ENCODE results near the gene DISP1. TPM values are rescaled to one million over a fixed set of nuclear protein-coding genes. Genes with fewer than 3 reads are reported as not detected.

The DISP1 gene
- total RNA-seq, 1 experiment from 2014 or later, result 2.8 TPM

DNA sequence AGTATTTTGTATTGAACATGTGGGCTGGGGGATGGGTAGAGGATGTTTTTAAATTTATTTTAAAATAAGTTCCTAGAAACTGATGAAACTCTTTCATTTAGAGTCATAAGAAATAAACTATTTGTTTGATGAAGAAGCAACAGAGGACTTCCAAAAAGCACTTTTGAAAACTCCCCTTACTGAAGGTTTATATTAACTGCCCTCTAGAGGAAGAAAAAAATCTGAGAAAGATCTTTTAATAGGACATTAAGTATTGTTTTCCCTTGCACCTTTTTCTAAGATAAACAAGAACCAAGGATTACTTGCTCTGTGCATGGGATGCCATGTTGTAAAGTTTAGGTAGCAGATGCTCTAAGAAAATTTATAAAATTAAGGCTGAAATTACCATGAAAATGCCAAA is 14.1 kb downstream of the DISP1 start:
- ChIA-PET POLR2A (no interaction called here), CTCF (no interaction called here)
- no peak for TF ChIP-seq EMX1 (CRISPR knock-in tag; IDR thresholded peaks at IDR 0.05)
- TF ChIP-seq, protein P1, sequence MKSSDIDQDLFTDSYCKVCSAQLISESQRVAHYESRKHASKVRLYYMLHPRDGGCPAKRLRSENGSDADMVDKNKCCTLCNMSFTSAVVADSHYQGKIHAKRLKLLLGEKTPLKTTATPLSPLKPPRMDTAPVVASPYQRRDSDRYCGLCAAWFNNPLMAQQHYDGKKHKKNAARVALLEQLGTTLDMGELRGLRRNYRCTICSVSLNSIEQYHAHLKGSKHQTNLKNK (CRISPR knock-in tag; IDR thresholded peaks at IDR 0.05), result no peak
- TF ChIP-seq, protein P2, sequence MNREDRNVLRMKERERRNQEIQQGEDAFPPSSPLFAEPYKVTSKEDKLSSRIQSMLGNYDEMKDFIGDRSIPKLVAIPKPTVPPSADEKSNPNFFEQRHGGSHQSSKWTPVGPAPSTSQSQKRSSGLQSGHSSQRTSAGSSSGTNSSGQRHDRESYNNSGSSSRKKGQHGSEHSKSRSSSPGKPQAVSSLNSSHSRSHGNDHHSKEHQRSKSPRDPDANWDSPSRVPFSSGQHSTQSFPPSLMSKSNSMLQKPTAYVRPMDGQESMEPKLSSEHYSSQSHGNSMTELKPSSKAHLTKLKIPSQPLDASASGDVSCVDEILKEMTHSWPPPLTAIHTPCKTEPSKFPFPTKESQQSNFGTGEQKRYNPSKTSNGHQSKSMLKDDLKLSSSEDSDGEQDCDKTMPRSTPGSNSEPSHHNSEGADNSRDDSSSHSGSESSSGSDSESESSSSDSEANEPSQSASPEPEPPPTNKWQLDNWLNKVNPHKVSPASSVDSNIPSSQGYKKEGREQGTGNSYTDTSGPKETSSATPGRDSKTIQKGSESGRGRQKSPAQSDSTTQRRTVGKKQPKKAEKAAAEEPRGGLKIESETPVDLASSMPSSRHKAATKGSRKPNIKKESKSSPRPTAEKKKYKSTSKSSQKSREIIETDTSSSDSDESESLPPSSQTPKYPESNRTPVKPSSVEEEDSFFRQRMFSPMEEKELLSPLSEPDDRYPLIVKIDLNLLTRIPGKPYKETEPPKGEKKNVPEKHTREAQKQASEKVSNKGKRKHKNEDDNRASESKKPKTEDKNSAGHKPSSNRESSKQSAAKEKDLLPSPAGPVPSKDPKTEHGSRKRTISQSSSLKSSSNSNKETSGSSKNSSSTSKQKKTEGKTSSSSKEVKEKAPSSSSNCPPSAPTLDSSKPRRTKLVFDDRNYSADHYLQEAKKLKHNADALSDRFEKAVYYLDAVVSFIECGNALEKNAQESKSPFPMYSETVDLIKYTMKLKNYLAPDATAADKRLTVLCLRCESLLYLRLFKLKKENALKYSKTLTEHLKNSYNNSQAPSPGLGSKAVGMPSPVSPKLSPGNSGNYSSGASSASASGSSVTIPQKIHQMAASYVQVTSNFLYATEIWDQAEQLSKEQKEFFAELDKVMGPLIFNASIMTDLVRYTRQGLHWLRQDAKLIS (CRISPR knock-in tag; IDR thresholded peaks at IDR 0.05; ENCODE audit: borderline replicate concordance), result no peak
- TF ChIP-seq, protein P3, sequence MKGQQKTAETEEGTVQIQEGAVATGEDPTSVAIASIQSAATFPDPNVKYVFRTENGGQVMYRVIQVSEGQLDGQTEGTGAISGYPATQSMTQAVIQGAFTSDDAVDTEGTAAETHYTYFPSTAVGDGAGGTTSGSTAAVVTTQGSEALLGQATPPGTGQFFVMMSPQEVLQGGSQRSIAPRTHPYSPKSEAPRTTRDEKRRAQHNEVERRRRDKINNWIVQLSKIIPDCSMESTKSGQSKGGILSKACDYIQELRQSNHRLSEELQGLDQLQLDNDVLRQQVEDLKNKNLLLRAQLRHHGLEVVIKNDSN (CRISPR knock-in tag; IDR thresholded peaks at IDR 0.05), result no peak
- TF ChIP-seq, protein P4, sequence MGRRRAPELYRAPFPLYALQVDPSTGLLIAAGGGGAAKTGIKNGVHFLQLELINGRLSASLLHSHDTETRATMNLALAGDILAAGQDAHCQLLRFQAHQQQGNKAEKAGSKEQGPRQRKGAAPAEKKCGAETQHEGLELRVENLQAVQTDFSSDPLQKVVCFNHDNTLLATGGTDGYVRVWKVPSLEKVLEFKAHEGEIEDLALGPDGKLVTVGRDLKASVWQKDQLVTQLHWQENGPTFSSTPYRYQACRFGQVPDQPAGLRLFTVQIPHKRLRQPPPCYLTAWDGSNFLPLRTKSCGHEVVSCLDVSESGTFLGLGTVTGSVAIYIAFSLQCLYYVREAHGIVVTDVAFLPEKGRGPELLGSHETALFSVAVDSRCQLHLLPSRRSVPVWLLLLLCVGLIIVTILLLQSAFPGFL (CRISPR knock-in tag; IDR thresholded peaks at IDR 0.05; ENCODE audit: borderline replicate concordance), result no peak
- H3K4me1 Mint-ChIP-seq, result peaks cover 28% of the 10 kb centered on the region
- no peak overlapping the region for H3K4me3 Mint-ChIP-seq
- H3K9me3 Mint-ChIP-seq, result no peaks in the 10 kb centered on the region
- no peak for DNase-seq (ENCODE audit: low spot score)
- no peak overlapping the region for H3K27ac Mint-ChIP-seq
- no peaks in the 10 kb centered on the region for H3K36me3 Mint-ChIP-seq
- no peaks in the 10 kb centered on the region for H3K27me3 Mint-ChIP-seq (ENCODE audit: low read depth)
- no peak for ATAC-seq

DNA sequence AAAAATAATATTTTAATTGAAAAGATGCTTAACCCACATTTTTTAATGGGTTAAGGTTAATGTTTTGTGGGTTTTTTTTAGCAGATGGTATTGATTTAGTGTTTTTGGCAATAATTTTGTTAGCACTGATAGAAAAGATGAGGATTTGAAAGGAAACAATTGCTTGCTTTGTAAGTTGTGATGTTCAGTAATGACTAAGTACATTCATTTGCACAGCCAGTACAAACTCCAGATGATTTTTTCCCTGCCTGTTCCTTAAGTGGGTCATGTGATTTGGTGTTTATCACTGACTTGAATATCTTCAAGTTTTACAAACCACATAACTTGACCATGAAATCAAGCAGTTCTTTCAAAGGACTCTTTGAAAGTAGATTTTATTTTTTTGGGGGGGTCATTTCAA is 15.0 kb downstream of the DISP1 start:
- H3K27me3 Mint-ChIP-seq (ENCODE audit: low read depth), result no peaks in the 10 kb centered on the region
- no peak overlapping the region for H3K27ac Mint-ChIP-seq
- ATAC-seq (no peak), DNase-seq (ENCODE audit: low spot score) (no peak)
- no peak overlapping the region for H3K4me3 Mint-ChIP-seq
- CTCF ChIA-PET, result interaction anchor here (0.7 kb wide), 2 partner anchors 294 to 647 kb away, joined by 3 read pairs; no protein-coding TSS in a partner anchor
- no peaks in the 10 kb centered on the region for H3K9me3 Mint-ChIP-seq
- POLR2A ChIA-PET, result no interaction called here
- H3K4me1 Mint-ChIP-seq, result peaks cover 19% of the 10 kb centered on the region
- no peaks in the 10 kb centered on the region for H3K36me3 Mint-ChIP-seq
- no peak for TF ChIP-seq FOXP1 (CRISPR knock-in tag; IDR thresholded peaks at IDR 0.05; ENCODE audit: borderline replicate concordance)
- TF ChIP-seq ZNF423 (CRISPR knock-in tag; IDR thresholded peaks at IDR 0.05), result no peak
- TF ChIP-seq ZNF317 (CRISPR knock-in tag; IDR thresholded peaks at IDR 0.05; ENCODE audit: borderline replicate concordance, low read depth), result no peak
- TF ChIP-seq MXD4 (CRISPR knock-in tag; IDR thresholded peaks at IDR 0.05; ENCODE audit: borderline replicate concordance), result no peak
- TF ChIP-seq, protein P3 (CRISPR knock-in tag; IDR thresholded peaks at IDR 0.05), result no peak
- TF ChIP-seq, protein P5, sequence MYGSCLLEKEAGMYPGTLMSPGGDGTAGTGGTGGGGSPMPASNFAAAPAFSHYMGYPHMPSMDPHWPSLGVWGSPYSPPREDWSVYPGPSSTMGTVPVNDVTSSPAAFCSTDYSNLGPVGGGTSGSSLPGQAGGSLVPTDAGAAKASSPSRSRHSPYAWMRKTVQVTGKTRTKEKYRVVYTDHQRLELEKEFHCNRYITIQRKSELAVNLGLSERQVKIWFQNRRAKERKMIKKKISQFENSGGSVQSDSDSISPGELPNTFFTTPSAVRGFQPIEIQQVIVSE (CRISPR knock-in tag; IDR thresholded peaks at IDR 0.05; ENCODE audit: borderline replicate concordance), result no peak
- TF ChIP-seq, protein P6, sequence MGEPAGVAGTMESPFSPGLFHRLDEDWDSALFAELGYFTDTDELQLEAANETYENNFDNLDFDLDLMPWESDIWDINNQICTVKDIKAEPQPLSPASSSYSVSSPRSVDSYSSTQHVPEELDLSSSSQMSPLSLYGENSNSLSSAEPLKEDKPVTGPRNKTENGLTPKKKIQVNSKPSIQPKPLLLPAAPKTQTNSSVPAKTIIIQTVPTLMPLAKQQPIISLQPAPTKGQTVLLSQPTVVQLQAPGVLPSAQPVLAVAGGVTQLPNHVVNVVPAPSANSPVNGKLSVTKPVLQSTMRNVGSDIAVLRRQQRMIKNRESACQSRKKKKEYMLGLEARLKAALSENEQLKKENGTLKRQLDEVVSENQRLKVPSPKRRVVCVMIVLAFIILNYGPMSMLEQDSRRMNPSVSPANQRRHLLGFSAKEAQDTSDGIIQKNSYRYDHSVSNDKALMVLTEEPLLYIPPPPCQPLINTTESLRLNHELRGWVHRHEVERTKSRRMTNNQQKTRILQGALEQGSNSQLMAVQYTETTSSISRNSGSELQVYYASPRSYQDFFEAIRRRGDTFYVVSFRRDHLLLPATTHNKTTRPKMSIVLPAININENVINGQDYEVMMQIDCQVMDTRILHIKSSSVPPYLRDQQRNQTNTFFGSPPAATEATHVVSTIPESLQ (CRISPR knock-in tag; IDR thresholded peaks at IDR 0.05), result no peak
- TF ChIP-seq ZNF138 (CRISPR knock-in tag; conservative IDR thresholded peaks at IDR 0.05), result no peak
- no peak for TF ChIP-seq ESRRA (CRISPR knock-in tag; IDR thresholded peaks at IDR 0.05; ENCODE audit: borderline replicate concordance)
- TF ChIP-seq JUN (CRISPR knock-in tag; IDR thresholded peaks at IDR 0.05), result no peak
- TF ChIP-seq NFE2L1 (CRISPR knock-in tag; IDR thresholded peaks at IDR 0.05), result no peak
- TF ChIP-seq, protein P7, sequence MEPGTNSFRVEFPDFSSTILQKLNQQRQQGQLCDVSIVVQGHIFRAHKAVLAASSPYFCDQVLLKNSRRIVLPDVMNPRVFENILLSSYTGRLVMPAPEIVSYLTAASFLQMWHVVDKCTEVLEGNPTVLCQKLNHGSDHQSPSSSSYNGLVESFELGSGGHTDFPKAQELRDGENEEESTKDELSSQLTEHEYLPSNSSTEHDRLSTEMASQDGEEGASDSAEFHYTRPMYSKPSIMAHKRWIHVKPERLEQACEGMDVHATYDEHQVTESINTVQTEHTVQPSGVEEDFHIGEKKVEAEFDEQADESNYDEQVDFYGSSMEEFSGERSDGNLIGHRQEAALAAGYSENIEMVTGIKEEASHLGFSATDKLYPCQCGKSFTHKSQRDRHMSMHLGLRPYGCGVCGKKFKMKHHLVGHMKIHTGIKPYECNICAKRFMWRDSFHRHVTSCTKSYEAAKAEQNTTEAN (CRISPR knock-in tag; IDR thresholded peaks at IDR 0.05), result no peak
- TF ChIP-seq ZBTB21 (CRISPR knock-in tag; IDR thresholded peaks at IDR 0.05; ENCODE audit: borderline replicate concordance), result no peak
- TF ChIP-seq, protein P8, sequence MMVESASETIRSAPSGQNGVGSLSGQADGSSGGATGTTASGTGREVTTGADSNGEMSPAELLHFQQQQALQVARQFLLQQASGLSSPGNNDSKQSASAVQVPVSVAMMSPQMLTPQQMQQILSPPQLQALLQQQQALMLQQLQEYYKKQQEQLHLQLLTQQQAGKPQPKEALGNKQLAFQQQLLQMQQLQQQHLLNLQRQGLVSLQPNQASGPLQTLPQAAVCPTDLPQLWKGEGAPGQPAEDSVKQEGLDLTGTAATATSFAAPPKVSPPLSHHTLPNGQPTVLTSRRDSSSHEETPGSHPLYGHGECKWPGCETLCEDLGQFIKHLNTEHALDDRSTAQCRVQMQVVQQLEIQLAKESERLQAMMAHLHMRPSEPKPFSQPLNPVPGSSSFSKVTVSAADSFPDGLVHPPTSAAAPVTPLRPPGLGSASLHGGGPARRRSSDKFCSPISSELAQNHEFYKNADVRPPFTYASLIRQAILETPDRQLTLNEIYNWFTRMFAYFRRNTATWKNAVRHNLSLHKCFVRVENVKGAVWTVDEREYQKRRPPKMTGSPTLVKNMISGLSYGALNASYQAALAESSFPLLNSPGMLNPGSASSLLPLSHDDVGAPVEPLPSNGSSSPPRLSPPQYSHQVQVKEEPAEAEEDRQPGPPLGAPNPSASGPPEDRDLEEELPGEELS (CRISPR knock-in tag; IDR thresholded peaks at IDR 0.05), result no peak
